ENCODE data around the gene AFF3.

DNA sequence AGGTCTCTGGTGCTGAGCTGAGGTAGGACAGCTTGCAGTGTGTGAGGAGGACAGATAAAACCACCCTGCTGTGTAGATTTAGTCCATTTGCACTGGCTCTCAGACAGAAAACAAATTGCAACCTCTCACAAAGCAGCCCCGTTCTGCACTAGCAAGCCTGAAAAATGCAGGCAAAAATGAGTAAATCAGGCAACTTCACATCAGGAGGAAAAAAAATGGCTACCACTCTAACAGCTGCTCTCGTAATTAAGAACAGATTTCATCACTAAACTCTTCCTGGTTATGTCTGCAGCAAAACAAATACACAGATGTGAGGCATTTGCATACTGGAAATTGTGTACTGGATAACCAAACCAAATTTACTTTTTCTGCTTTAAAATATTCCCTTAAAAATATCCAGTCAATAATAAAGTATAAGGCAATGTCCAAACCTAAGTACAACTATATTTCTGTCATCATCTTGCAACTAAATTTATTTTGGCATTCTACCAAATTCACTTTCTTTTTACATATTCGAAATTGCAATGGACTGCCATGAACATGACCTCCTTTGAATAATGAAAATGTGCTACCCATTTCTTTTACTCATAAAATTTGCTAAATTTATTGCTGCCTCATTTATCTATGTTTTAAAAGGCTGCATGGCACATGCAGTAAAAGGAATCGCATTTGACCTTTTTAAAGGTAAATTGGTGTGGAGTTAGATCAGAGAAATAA, 157.4 kb downstream of the AFF3 start:
- TF ChIP-seq LEF1 (IDR thresholded peaks at IDR 0.05; ENCODE audit: borderline replicate concordance), result no peak
- no peak for TF ChIP-seq ZNF384 (IDR thresholded peaks at IDR 0.05)
- TF ChIP-seq BHLHE40 (IDR thresholded peaks at IDR 0.05; ENCODE audit: borderline replicate concordance), result no peak
- TF ChIP-seq SUZ12 (IDR thresholded peaks at IDR 0.05), result no peak
- no peak for TF ChIP-seq HDGF (IDR thresholded peaks at IDR 0.05; ENCODE audit: borderline replicate concordance)
- TF ChIP-seq FOXA1 (IDR thresholded peaks at IDR 0.05), result no peak
- TF ChIP-seq SP1 (IDR thresholded peaks at IDR 0.05), result no peak
- no peak for TF ChIP-seq ARNT (IDR thresholded peaks at IDR 0.05)
- TF ChIP-seq, protein P1, sequence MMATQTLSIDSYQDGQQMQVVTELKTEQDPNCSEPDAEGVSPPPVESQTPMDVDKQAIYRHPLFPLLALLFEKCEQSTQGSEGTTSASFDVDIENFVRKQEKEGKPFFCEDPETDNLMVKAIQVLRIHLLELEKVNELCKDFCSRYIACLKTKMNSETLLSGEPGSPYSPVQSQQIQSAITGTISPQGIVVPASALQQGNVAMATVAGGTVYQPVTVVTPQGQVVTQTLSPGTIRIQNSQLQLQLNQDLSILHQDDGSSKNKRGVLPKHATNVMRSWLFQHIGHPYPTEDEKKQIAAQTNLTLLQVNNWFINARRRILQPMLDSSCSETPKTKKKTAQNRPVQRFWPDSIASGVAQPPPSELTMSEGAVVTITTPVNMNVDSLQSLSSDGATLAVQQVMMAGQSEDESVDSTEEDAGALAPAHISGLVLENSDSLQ (IDR thresholded peaks at IDR 0.05), result 0 out of 2 replicates have a peak, but pooled peaks have one; percentile 12
- no peak for TF ChIP-seq FOXK2 (IDR thresholded peaks at IDR 0.05)
- TF ChIP-seq NFRKB (IDR thresholded peaks at IDR 0.05), result no peak
- TF ChIP-seq ELF4 (IDR thresholded peaks at IDR 0.05), result no peak
- no peak for TF ChIP-seq TARDBP (IDR thresholded peaks at IDR 0.05)
- no peak for TF ChIP-seq FOXM1 (IDR thresholded peaks at IDR 0.05; ENCODE audit: borderline replicate concordance)

Measured in HEK293T (cell line).